MCF 10A (cell line): ENCODE results near the gene DIP2C. TPM values are rescaled to one million over a fixed set of nuclear protein-coding genes. Genes with fewer than 3 reads are reported as not detected.
A peak's percentile ranks its signal among the peaks of the same experiment; 100 is the strongest.

Source experiments
- BruUV-seq: library from RNA; stranded (reverse); fragments of 400-500 nt; replicated peaks from 2 replicates; lab custom pipeline; 2021; lab: Mats Ljungman, UMichigan
- CTCF ChIA-PET: fragments of 300-600 bp; sonication (Branson Sonifier 250); formaldehyde crosslinking; extraction: SDS; loops from one replicate; lab custom pipeline; 2021; ENCODE audit warnings: antibody characterized with exemption, inconsistent platforms; lab: Yijun Ruan, JAX
- POLR2A ChIA-PET: fragments of 300-600, 350-650 bp; sonication (Branson Sonifier 250); formaldehyde crosslinking; extraction: SDS; loops from one replicate; lab custom pipeline; 2020; ENCODE audit warnings: antibody characterized with exemption, inconsistent platforms; lab: Yijun Ruan, JAX
- DNase-seq: peaks from one replicate; pipeline ENCODE4 v3.0.0-alpha.2; 2018; ENCODE audit not compliant: unreplicated experiment
- H3K27ac Mint-ChIP-seq: one replicate; pipeline ENCODE4 v1.8.0; 2022; ENCODE audit warnings: mild to moderate bottlenecking, low read depth, mixed read lengths; ENCODE audit not compliant: unreplicated experiment
- H3K27me3 Mint-ChIP-seq: one replicate; pipeline ENCODE4 v1.8.0; 2022; ENCODE audit warnings: mixed read lengths; ENCODE audit not compliant: insufficient read depth, unreplicated experiment
- H3K36me3 Mint-ChIP-seq: one replicate; pipeline ENCODE4 v1.8.0; 2022; ENCODE audit warnings: mild to moderate bottlenecking, moderate library complexity, mixed read lengths; ENCODE audit not compliant: insufficient read depth, unreplicated experiment
- H3K4me1 Mint-ChIP-seq: one replicate; pipeline ENCODE4 v1.8.0; 2022; ENCODE audit warnings: mixed read lengths; ENCODE audit not compliant: insufficient read depth, unreplicated experiment
- H3K4me3 Mint-ChIP-seq: one replicate; pipeline ENCODE4 v1.8.0; 2022; ENCODE audit warnings: mild to moderate bottlenecking, moderate library complexity, mixed read lengths; ENCODE audit not compliant: unreplicated experiment
- H3K9me3 Mint-ChIP-seq: one replicate; pipeline ENCODE4 v1.8.0; 2022; ENCODE audit warnings: mixed read lengths; ENCODE audit not compliant: unreplicated experiment
- intact Hi-C: fragments of 100-400 bp; cut with micrococcal nuclease; formaldehyde crosslinking; loops from 2 replicates; pipeline ENCODE4 v1.14.1; 2022
- total RNA-seq: library from RNA; stranded (reverse); gene quantifications from 2 replicates; pipeline ENCODE4 v1.2.3, GENCODE V29; 2022
- TF ChIP-seq, protein P1 (sequence below): fragments of 200-600 bp; IDR thresholded peaks from one replicate; pipeline ENCODE4 v1.8.0; 2022; ENCODE audit warnings: antibody characterized with exemption, mild to moderate bottlenecking; ENCODE audit not compliant: unreplicated experiment

Gene DIP2C
- total RNA-seq, 1 experiment from 2014 or later: 0.37 TPM

DNA sequence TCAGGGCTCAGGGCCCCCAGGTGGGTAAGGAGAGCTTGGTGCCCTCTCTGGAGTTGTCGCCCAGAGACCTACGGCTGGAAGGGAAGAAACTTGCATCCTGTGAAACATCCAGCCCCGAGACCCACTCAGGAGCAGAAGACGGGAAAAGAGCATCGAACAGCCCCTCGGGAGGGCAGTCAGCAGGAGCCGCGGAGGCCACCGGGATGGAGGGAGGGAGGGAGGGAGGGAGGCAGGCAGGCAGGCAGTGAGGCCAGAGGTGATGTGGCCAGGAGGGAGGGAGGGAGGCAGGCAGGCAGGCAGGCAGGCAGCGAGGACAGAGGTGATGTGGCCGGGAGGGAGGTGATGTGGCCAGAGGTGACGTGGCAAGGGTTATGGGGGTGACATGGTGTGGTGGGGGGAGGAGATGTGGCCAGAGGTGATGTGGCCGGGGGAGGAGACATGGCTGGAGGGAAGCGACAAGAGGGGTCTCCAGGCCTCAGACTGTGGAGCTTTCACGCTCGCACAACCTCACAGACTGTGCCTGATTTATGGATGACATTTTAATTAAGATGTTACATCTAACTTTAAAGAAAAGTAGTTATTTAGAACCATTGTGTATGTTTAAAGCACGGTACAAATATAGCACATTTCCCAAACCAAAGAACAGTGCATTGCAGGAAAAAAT is 141.1 kb downstream of the DIP2C start:
- DNase-seq: no peak
- intact Hi-C loops: no loop called here
- H3K27ac Mint-ChIP-seq: no peak overlapping the region
- H3K4me1 Mint-ChIP-seq: no peaks in the 10 kb centered on the region
- H3K27me3 Mint-ChIP-seq: peaks cover 6% of the 10 kb centered on the region
- TF ChIP-seq, protein P1, sequence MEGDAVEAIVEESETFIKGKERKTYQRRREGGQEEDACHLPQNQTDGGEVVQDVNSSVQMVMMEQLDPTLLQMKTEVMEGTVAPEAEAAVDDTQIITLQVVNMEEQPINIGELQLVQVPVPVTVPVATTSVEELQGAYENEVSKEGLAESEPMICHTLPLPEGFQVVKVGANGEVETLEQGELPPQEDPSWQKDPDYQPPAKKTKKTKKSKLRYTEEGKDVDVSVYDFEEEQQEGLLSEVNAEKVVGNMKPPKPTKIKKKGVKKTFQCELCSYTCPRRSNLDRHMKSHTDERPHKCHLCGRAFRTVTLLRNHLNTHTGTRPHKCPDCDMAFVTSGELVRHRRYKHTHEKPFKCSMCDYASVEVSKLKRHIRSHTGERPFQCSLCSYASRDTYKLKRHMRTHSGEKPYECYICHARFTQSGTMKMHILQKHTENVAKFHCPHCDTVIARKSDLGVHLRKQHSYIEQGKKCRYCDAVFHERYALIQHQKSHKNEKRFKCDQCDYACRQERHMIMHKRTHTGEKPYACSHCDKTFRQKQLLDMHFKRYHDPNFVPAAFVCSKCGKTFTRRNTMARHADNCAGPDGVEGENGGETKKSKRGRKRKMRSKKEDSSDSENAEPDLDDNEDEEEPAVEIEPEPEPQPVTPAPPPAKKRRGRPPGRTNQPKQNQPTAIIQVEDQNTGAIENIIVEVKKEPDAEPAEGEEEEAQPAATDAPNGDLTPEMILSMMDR: no peak
- CTCF ChIA-PET: interaction anchor here (0.8 kb wide), 1 partner anchor 37 kb away, joined by 3 read pairs; no protein-coding TSS in a partner anchor
- peaks cover 5% of the 10 kb centered on the region for H3K36me3 Mint-ChIP-seq
- H3K9me3 Mint-ChIP-seq: no peaks in the 10 kb centered on the region
- no TSS peak for BruUV-seq
- POLR2A ChIA-PET: no interaction called here
- no peak overlapping the region for H3K4me3 Mint-ChIP-seq

DNA sequence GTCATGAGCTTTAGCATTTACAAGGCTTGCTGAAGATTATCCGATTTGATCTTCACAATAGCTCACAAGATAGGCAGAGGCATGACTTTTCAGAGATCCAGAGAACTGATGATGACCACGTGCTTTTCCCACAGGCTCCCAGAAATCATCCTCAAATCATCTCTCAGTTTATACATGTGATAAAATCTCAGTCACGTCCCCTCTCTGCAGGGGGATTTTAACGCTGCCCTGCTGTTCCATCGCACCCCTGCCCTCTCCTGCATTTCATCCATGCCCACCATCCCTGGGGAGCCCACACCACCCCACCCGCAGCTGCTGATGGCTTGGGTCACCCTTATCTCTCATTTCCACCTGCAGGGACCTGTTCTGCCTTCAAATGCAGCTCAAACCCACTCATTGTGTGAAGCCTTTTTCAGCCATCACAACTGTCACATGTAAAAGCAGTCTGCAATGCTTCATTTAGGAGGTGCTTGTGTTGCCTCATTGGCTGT is 141.8 kb downstream of the DIP2C start:
- CTCF ChIA-PET: no interaction called here
- Mint-ChIP-seq H3K4me1 (no peaks in the 10 kb centered on the region), H3K9me3 (no peaks in the 10 kb centered on the region), H3K4me3 (no peak overlapping the region), H3K27ac (peak overlapping the region; percentile 63), H3K27me3 (no peaks in the 10 kb centered on the region), H3K36me3 (peaks cover 5% of the 10 kb centered on the region)
- TF ChIP-seq, protein P1: no peak
- POLR2A ChIA-PET: no interaction called here
- intact Hi-C loops: no loop called here
- BruUV-seq: no TSS peak
- no peak for DNase-seq

DNA sequence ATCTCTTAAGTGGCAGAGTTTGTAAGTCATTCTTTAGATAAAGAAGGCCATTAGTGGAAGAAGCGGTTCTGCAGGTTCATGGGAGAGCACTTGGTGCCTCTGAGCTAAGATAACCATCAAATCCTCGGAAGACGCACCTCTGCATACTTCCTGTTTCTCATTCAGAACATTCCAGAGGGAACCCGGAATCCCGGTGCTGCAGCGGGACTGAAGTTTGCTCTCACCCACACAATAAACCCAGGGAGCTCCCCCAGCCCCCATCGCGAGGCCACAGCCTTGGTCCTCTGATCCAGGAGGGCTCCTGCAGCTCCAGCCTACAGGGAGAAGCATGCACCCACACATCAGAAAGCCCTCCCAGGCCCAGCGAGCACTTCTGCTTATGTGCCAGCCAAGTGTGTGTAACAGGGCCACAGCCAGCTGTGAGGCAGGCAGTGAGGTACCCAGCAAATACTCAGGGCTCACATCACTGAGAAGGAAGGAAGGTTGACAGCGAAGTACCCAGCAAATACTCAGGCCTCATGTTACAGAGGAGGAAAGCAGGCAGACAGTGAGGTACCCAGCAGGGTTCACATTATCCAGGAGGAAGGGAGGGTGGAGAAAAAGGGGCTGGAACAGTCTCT is 142.4 kb downstream of the DIP2C start:
- no peak overlapping the region for H3K4me3 Mint-ChIP-seq
- no peaks in the 10 kb centered on the region for H3K9me3 Mint-ChIP-seq
- BruUV-seq: no TSS peak
- H3K27ac Mint-ChIP-seq: peak overlapping the region; percentile 63
- peaks cover 2% of the 10 kb centered on the region for H3K27me3 Mint-ChIP-seq
- CTCF ChIA-PET: interaction anchor here (0.6 kb wide), 1 partner anchor 483 kb away, joined by 3 read pairs; no protein-coding TSS in a partner anchor
- no peaks in the 10 kb centered on the region for H3K4me1 Mint-ChIP-seq
- H3K36me3 Mint-ChIP-seq: peaks cover 5% of the 10 kb centered on the region
- intact Hi-C loops: no loop called here
- TF ChIP-seq, protein P1: no peak
- POLR2A ChIA-PET: no interaction called here
- DNase-seq: no peak

DNA sequence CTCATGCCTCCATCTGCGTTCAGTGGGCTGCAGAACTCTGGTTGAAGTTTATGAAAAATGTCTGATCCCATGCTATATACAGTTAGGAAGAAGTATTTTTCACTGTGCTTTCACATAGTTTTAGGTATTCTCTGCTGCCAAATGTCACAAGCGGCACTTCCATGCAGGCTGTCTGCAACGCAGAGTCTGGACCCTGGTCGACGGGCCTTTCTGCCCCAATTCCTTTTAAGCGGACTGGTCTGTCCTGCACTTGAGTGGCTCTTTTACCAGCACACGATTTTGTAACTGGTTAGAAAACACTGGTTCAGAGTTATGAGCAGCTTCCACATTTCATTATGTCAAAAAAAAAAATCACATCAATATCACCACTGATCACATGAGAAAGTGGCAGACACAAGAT is 143.0 kb downstream of the DIP2C start:
- no peak for DNase-seq
- ChIA-PET POLR2A (no interaction called here), CTCF (interaction anchor here (0.6 kb wide), 1 partner anchor 483 kb away, joined by 3 read pairs; no protein-coding TSS in a partner anchor)
- BruUV-seq: no TSS peak
- Mint-ChIP-seq H3K27me3 (peaks cover 8% of the 10 kb centered on the region), H3K36me3 (peaks cover 5% of the 10 kb centered on the region), H3K4me3 (no peak overlapping the region), H3K9me3 (no peaks in the 10 kb centered on the region), H3K27ac (no peak overlapping the region), H3K4me1 (no peaks in the 10 kb centered on the region)
- intact Hi-C loops: no loop called here
- TF ChIP-seq, protein P1: no peak
